Endothelial cell of umbilical vein (primary cell): ENCODE measurements around the gene CLEC4M. TPM values are rescaled to one million over a fixed set of nuclear protein-coding genes. Genes with fewer than 3 reads are reported as not detected.

Experiments used
- BruUV-seq: library from RNA; stranded (reverse); fragments of 400-500 nt; replicated peaks from 2 replicates; lab custom pipeline; 2021; lab: Mats Ljungman, UMichigan
- CTCF ChIA-PET: fragments of 300-600, 350-600 bp; sonication (Branson Sonifier 250); formaldehyde crosslinking; loops from one replicate; lab custom pipeline; 2021; ENCODE audit warnings: antibody characterized with exemption, inconsistent platforms; lab: Charles Lee
- POLR2A ChIA-PET: fragments of 300-600, 350-600 bp; sonication (Branson Sonifier 250); formaldehyde crosslinking; loops from one replicate; lab custom pipeline; 2021; ENCODE audit warnings: antibody characterized with exemption, inconsistent platforms; lab: Charles Lee
- DNase-seq: peaks from one replicate; pipeline ENCODE4 v3.0.0-alpha.2; 2011; ENCODE audit warnings: low read depth, low spot score
- FAIRE-seq: peaks from 2 replicates; lab custom pipeline; 2011; peaks lifted over from hg19 to GRCh38; lab: Jason Lieb, UNC
- H2AFZ ChIP-seq: 2 replicates; pipeline ENCODE4 v1.6.0; 2012; ENCODE audit warnings: low read depth, low read length, control low read depth, inconsistent platforms
- H3K27ac ChIP-seq: 2 replicates; pipeline ENCODE4 v1.5.1; 2011; ENCODE audit warnings: low read depth, mild to moderate bottlenecking, control low read depth, low read length, moderate library complexity; ENCODE audit not compliant: insufficient read depth
- H3K27me3 ChIP-seq, 2 experiments: 2 replicates each; pipeline versions ENCODE4 v1.6.0 to v1.6.1; 2011; ENCODE audit warnings: low read length in 2 of 2, mixed read lengths in 1 of 2; ENCODE audit not compliant: control insufficient read depth in 2 of 2, insufficient read depth in 2 of 2
- H3K36me3 ChIP-seq, 2 experiments: 2 replicates in 1 of 2; 3 replicates in 1 of 2; pipeline ENCODE4 v1.5.1; 2011; ENCODE audit warnings: low read length in 2 of 2, mild to moderate bottlenecking in 1 of 2, moderate library complexity in 1 of 2; ENCODE audit not compliant: control insufficient read depth in 2 of 2, insufficient read depth in 2 of 2; ENCODE audit errors: extremely low read depth in 1 of 2
- H3K4me1 ChIP-seq: 3 replicates; pipeline ENCODE4 v1.5.1; 2011; ENCODE audit warnings: mild to moderate bottlenecking, low read length; ENCODE audit not compliant: control insufficient read depth, insufficient read depth; ENCODE audit errors: extremely low read depth
- H3K4me2 ChIP-seq: 2 replicates; pipeline ENCODE4 v1.6.1; 2011; ENCODE audit warnings: low read length, control low read depth, mixed read lengths; ENCODE audit not compliant: insufficient read depth
- H3K4me3 ChIP-seq, 3 experiments: fragments of 200-600 bp in 1 of 3; sonication (generic), shearing (Covaris generic) in 1 of 3; replicated peaks in 1 of 3; 2 replicates each; pipeline ENCODE4 v1.5.1; 2011 to 2016; ENCODE audit warnings: control low read depth in 3 of 3, low read length in 3 of 3, mild to moderate bottlenecking in 2 of 3, inconsistent platforms in 1 of 3, low read depth in 1 of 3, moderate library complexity in 1 of 3; ENCODE audit not compliant: insufficient read depth in 1 of 3
- H3K79me2 ChIP-seq: 2 replicates; pipeline ENCODE4 v1.6.0; 2012; ENCODE audit warnings: low read length, inconsistent platforms; ENCODE audit not compliant: control insufficient read depth, insufficient read depth
- H3K9ac ChIP-seq: replicated peaks from 2 replicates; pipeline ENCODE3; 2011; ENCODE audit warnings: low read length, control low read depth; ENCODE audit not compliant: insufficient read depth; ENCODE audit errors: extremely low read depth
- H3K9me1 ChIP-seq: replicated peaks from 3 replicates; pipeline ENCODE4 v1.6.0; 2011; ENCODE audit warnings: mild to moderate bottlenecking, low read length; ENCODE audit not compliant: control insufficient read depth, insufficient read depth; ENCODE audit errors: extremely low read depth
- H3K9me3 ChIP-seq: replicated peaks from 2 replicates; pipeline ENCODE4 v1.5.1; 2012; ENCODE audit warnings: low read length, inconsistent platforms; ENCODE audit not compliant: control insufficient read depth, insufficient read depth
- H4K20me1 ChIP-seq: replicated peaks from 2 replicates; pipeline ENCODE3; 2011; ENCODE audit warnings: mild to moderate bottlenecking, low read length; ENCODE audit not compliant: control insufficient read depth, insufficient read depth; ENCODE audit errors: extremely low read depth
- CTCF ChIP-seq, 2 donors: IDR thresholded peaks; 1 replicate in 1 of 2; 2 replicates in 1 of 2; pipeline ENCODE4 v1.5.1; 2011; ENCODE audit warnings: low read length in 2 of 2, mild to moderate bottlenecking in 2 of 2, moderate library complexity in 2 of 2, control low read depth in 1 of 2, inconsistent platforms in 1 of 2, low read depth in 1 of 2; ENCODE audit not compliant: insufficient read depth in 1 of 2; ENCODE audit errors: extremely low read depth in 1 of 2
- EZH2 ChIP-seq: IDR thresholded peaks from 2 replicates; pipeline ENCODE4 v1.6.1; 2012; ENCODE audit warnings: borderline replicate concordance, low read depth, mild to moderate bottlenecking, moderate library complexity, low read length, inconsistent platforms; ENCODE audit not compliant: severe bottlenecking
- FOS ChIP-seq: IDR thresholded peaks from 2 replicates; pipeline ENCODE4 v1.6.1; 2011; ENCODE audit warnings: mild to moderate bottlenecking, low read length, moderate library complexity, borderline replicate concordance; ENCODE audit not compliant: insufficient read depth
- GATA2 ChIP-seq: IDR thresholded peaks from 2 replicates; pipeline ENCODE4 v1.7.0; 2011; ENCODE audit warnings: low read depth, mild to moderate bottlenecking, moderate library complexity, mixed read lengths, low read length; ENCODE audit not compliant: insufficient read length, insufficient read depth
- JUN ChIP-seq: IDR thresholded peaks from 2 replicates; pipeline ENCODE4 v1.6.1; 2011; ENCODE audit warnings: borderline replicate concordance, low read depth; ENCODE audit not compliant: insufficient read length, insufficient read depth
- MAX ChIP-seq: IDR thresholded peaks from 2 replicates; pipeline ENCODE4 v1.6.1; 2011; ENCODE audit not compliant: insufficient read depth, insufficient read length
- MYC ChIP-seq: IDR thresholded peaks from one replicate; pipeline ENCODE4 v1.6.1; 2011; ENCODE audit warnings: mild to moderate bottlenecking, low read depth, low read length
- POLR2A ChIP-seq: IDR thresholded peaks from 2 replicates; pipeline ENCODE4 v1.6.1; 2012; ENCODE audit warnings: low read depth, mild to moderate bottlenecking, control low read depth, low read length
- POLR2AphosphoS5 ChIP-seq: IDR thresholded peaks from 2 replicates; pipeline ENCODE4 v1.6.1; 2012; ENCODE audit warnings: low read depth, mild to moderate bottlenecking, control low read depth, low read length, moderate library complexity; ENCODE audit not compliant: insufficient read depth
- dilution Hi-C: fragments of 300-500 bp; cut with MboI; formaldehyde crosslinking; loops from one replicate; pipeline ENCODE4 v1.15.0; 2019; ENCODE audit warnings: low sequenced_read_pairs; ENCODE audit not compliant: extremely low pct_ligation_motif_present
- intact Hi-C: fragments of 100-400 bp; cut with micrococcal nuclease; formaldehyde crosslinking; loops from one replicate; pipeline ENCODE4 v1.10.0; 2022
- polyA plus RNA-seq, 4 experiments: library from polyadenylated mRNA; depleted of rRNA in 3 of 4; stranded (reverse) in 3 of 4; unstranded in 1 of 4; fragments of >200 nt; gene quantifications; 2 replicates each; pipeline versions ENCODE4 v1.2.1 to v1.2.3, GENCODE V29; 2011 to 2012; ENCODE audit warnings: missing spikeins in 1 of 4
- total RNA-seq: library from RNA; stranded (reverse); gene quantifications from 2 replicates; pipeline ENCODE4 v1.2.3, GENCODE V29; 2021

The CLEC4M gene
- total and polyA plus RNA-seq, 2 donors (not counting 3 experiments of a cell fraction or from before 2014, with no cell fraction given) = 0.46 to 1.0 TPM

DNA sequence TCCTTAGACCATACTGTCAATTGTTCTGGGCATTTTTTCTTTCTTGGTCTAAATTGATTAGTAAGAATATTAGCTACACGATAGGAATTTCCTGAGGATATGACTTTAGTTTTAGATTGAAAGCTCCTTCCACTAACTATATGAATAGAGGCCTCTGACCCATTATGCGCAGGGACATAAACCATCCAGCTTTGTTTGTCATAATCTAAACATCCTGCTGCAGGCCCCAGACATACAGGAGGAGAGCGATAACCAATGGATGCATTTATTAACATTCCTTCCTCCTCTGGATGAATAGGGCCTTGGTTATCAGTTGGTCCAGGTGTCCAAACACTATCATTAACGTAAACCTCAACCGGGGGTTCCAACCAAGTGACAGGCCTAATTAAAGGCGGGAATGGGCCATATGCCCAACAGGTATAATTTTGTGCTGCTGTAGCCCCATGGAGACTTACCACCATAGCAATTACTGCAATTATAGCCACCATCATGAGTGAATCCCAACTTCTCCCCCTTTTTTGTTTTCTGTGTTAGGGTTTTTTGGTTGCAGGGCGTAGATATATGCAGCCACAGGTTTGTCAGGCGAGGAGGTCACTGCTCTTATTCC, 32.6 kb downstream of the CLEC4M start:
- POLR2A ChIA-PET = no interaction called here
- dilution Hi-C loops (no loop called here), intact Hi-C loops (loop anchor here (1.0 to 2.0 kb wide), 2 partner anchors 33 to 166 kb away; partner anchors contain the start of genes PET100 and XAB2)
- Histone ChIP-seq H3K4me3 (no peak overlapping the region), H3K4me2 (peak overlapping the region; percentile 24), H2AFZ (no peak overlapping the region), H3K9me1 (no peaks in the 10 kb centered on the region), H3K9me3 (no peaks in the 10 kb centered on the region), H3K36me3 (peaks cover 0 to under 1% of the 10 kb centered on the region in 2 experiments), H3K27ac (peak overlapping the region; percentile 98), H3K79me2 (peaks cover 4% of the 10 kb centered on the region), H3K4me1 (peaks cover 22% of the 10 kb centered on the region), H3K27me3 (no peaks in the 10 kb centered on the region), H4K20me1 (no peaks in the 10 kb centered on the region), H3K9ac (peak overlapping the region; percentile 69)
- TF ChIP-seq CTCF (IDR thresholded peaks at IDR 0.05; ENCODE audit: extremely low read depth in 1 of 2, insufficient read depth in 1 of 2, low read depth in 1 of 2, low read length in 2 of 2) (no peak), EZH2 (no peak), GATA2 (peak; percentile 97), POLR2A (peak; percentile 39), MAX (no peak), MYC (no peak), JUN (peak; percentile 84), POLR2AphosphoS5 (peak; percentile 96), FOS (peak; percentile 94)
- DNase-seq (peak; percentile 95), FAIRE-seq (peak; percentile 83)
- BruUV-seq = no TSS peak
- CTCF ChIA-PET = interaction anchor here (0.6 to 8.5 kb wide), 7 partner anchors 9 to 227 kb away, joined by 3 to 121 read pairs (median 4); partner anchors contain the start of gene TRAPPC5
